GM21528 (cell line): ENCODE data around the gene ZNF790.
"Not testable (repeated sequence)": the region's sequence is repeated elsewhere in the genome, so short reads cannot be mapped to it uniquely, and the experiment has no call there.

ENCODE experiments used
- ATAC-seq: cut with Tn5 transposase; IDR thresholded peaks from one replicate; pipeline ENCODE4 v1.9.1; 2021; ENCODE audit warnings: mild to moderate bottlenecking, moderate library complexity; ENCODE audit not compliant: unreplicated experiment, low FRiP score

ZNF790 gene

GRCh38 chr19:36837906-36838783 lies at the start of gene ZNF790:
ZNF790 (minus strand) TSS chr19:36838387; CDS start chr19:36825619, 12,768 bp downstream.
- ATAC-seq: peak; percentile 87

- ATAC-seq: no peak
Observed at GRCh38 chr19:36876993-36877938, 39.1 kb upstream of the ZNF790 start.

DNA sequence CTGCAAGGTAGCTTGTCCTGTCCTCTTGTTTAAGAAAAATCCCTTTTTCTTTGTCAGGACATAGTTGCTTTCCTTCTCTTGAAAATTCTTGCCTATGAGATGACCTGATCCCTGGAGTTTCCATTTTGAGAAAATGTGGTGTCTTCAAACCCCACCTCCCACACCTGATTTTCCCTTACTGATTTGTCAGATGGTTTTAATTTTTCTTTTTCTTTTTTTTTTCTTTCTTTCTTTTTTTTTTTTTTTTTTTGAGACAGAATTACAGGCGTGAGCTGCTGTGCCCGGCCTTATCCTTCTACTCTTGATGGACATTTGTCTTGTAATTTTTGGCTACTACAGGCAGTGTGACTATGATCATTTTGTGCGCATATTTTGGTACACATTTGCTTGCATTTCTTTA lies 13.7 kb upstream of the ZNF790 start:
- ATAC-seq: no peak

DNA sequence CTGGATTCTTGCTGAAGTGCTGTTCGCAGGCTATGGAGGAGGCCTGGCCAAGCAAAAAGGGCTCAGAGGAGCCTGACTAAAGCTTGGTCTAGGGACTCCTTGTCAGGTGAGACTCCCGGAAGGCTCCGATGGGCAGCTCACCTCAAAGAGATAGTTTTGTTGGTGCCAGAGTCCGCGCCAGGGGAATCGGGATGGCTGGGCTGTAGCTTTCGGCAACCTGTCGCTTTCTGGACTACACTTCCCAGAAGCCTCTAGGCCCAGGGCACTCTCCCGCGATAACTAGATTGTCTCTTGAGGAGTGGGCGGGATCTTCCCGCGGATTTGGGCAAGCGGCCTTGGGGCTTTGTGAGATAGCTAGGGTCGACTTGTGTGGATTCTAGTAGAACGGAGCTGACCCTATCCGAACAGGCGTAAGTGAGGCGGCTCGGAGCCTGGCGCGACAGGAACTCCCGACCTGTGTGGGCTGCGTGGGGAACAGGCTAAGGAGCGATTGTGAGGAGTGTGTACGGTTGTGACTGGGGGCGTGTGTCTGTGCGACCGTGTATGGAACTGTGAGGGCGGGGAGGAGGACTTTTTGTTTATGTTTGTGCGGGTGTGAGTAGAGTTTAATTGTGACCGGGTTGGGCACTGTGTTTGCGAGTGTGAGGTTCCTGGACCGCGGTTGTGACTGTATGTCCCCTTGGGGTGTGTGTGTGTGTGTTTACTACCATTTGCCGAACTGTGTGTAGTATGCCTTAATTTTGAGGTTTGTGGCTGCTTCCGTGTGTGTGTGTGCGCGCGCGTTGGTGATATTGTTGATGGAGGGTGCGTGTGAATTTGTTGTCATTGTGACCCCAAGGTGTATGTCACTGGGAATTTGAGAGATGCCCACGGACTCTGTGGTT lies 12.6 kb upstream of the ZNF790 start, which contains the start of gene ZNF345:
Gene ZNF345, plus strand, starts transcription at position 318 of the 884 bp plus-strand sequence. CDS start 25,955 bp downstream, outside the sequence.
- peak; percentile 82 for ATAC-seq

DNA sequence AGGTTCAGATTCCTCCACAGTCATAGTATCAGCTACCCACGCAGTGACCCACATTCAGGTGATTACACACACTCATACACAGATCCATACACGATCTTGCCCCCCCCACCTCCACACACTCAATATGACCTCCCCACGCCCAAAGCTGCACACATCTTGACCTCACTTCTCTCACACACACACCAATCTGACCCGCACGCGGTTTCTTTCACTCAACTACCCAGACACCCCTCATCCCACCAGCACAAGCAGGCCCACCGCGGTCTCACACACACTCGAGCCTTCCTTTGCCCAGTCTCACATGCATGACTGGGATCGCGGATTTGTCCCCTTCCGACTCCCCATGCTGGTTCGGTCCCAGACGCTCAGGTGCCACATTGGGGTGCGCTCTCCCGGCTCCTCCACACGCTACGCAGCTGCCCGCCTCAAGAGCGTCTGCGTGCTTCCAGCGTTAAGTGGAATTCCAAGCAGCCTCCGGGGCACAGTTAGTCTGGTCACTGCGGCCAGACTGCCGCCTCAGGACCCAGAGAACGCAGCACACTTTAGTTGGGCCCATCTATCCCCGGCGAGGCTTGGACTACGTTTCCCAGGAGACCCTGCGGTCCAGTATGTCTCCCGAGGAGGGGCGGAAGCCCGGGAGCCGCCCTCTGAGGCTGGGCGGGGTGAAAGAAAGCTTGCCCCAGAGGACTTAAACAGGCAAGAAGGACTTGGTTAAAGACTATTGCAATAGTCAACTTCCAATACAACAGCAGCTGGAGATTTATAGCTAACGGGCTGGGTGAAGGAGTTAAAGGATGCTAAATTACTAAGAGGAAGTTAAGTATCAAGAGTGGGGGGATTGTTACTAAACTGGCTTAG lies 11.7 kb upstream of the ZNF790 start:
- peak; percentile 91 for ATAC-seq

DNA sequence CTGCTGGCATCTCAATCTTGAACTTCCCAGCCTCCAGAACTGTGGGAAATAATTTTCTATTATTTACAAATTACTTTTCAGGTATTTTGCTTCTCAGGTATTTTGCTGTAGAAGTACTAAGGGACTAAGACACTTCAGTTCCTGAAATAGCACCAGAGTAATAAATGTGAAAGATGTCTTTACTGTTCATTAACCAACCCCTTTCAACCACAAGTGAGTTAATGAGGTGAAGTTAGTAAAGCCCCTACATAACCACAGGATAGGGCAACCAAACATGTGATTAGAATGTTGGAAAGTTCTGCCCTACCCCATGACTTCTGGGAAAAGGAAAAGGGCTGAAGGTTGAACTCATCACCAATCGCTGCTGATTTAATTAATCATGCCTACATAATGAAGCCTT lies 9.8 kb upstream of the ZNF790 start:
- ATAC-seq: no peak

DNA sequence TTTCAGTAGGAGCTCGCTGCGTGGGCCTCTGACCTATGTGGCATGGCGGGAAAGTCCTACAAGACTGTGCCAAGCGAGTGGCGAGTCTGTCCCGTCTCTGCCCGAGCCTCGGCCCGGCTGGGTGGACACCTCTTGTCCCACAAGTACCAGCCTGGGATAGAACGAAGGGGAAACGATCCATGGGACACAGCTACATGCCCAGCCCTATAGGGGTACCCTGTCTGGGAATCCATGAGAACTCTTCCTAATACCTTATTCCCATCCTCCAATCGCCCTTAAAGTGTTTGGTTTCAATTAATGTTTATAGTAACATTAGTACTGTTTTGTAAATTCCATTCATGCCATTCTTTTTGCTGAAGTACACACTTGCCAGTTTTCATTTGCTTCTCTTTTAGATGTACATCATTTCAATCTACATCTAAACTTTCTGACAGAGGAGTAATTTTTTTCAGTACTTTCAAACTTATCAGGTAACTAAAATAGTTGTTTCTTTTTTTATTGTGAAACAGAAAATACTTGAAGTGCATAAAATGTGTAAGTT lies 667 bp upstream of the ZNF790 start:
- no peak for ATAC-seq

GRCh38 chr19:36837176-36837905 lies 846 bp downstream of the ZNF790 start:
- peak; percentile 8 for ATAC-seq

- ATAC-seq: no peak
Observed at GRCh38 chr19:36833430-36833829, 4.8 kb downstream of the ZNF790 start.

DNA sequence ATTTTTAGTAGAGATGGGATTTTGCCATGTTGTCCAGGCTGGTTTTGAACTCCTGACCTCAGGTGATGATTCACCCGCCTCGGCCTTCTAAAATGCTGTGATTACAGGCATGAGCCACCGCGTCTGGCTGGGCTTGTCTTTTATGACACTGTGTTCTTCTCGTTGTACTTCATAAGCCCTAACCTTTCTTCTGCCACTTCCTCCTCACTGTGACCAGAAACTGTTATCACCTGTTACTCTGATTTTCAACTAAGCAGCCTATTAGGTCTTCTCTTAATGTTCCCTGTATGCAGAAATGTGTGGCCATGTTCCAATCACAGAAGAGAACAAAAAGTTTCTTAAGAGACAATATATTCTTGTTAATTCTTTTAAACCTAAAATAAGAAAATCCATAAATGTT lies 16.4 kb downstream of the ZNF790 start:
- no peak for ATAC-seq

DNA sequence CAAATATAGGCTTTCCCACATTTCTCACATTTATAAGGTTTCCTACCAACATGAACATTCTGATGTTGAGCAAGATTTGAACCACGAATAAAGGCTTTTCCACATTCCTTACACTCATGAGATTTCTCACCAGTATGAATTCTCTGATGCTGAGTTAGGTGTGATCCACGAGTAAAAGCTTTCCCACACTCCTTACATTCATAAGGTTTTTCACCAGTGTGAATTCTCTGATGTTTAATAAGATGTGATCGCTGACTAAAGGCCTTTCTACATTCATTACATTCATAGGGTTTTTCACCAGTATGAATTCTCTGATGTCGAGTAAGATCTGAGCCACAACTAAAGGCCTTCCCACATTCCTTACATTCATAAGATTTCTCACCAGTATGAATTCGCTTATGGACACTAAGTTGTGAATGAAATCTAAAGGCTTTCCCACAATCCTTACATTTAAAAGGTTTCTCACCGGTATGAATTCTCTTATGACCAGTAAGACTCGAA lies 19.0 kb downstream of the ZNF790 start:
- ATAC-seq: no peak

GRCh38 chr19:36807029-36807428 lies 31.2 kb downstream of the ZNF790 start:
- ATAC-seq: no peak

- ATAC-seq: no peak
Observed at GRCh38 chr19:36805364-36805763, 32.8 kb downstream of the ZNF790 start.

DNA sequence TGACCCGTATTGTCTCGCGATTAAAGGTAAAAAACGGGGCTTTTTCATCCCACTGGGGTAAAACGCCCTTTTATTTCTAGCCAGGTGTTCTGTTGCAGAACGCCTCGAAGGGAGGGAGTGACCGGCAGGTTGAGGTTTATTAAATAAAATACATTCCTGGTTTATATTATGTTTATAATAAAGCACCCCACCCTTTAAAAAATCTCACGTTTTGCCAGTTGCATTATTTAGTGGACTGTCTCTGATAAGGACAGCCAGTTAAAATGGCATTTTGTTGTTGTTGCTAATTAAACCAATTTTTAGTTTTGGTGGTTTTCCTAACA lies 40.4 kb downstream of the ZNF790 start:
- ATAC-seq: no peak

- ATAC-seq: no peak
Observed at GRCh38 chr19:36796714-36796992, 41.5 kb downstream of the ZNF790 start.

GRCh38 chr19:36791420-36792141 lies 46.6 kb downstream of the ZNF790 start:
- not testable (repeated sequence) for ATAC-seq

GRCh38 chr19:36775768-36776167 lies 62.4 kb downstream of the ZNF790 start:
- ATAC-seq: no peak

DNA sequence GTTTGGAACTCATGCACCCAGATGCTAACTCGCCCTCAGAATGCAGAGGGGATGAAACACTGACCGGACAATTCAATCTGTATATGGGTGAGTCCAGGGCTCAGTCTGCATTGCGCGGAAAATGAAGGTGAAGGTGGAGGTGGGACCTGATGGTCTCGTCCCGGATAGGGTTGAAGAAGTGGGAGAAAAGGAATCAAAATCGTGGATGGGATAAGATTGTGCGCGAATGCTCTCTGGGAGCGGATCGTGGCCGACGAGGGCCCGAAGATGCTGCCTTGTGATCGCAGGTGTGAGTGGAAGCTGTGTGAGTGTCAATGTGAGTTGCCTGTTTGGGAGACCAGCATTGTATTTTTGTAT lies 65.0 kb downstream of the ZNF790 start:
- peak; percentile 18 for ATAC-seq
